Ramos (cell line): ENCODE data around the gene F7.

ENCODE experiments used
- in situ Hi-C: fragments of 300-500 bp; cut with MboI; formaldehyde crosslinking; loops from one replicate; pipeline ENCODE4 v1.14.3; 2022; ENCODE audit warnings: low sequenced_read_pairs; ENCODE audit not compliant: unreplicated experiment

The F7 gene

GRCh38 chr13:113166266-113166665 is 60.7 kb downstream of the F7 start:
- in situ Hi-C loops, result no loop called here

DNA sequence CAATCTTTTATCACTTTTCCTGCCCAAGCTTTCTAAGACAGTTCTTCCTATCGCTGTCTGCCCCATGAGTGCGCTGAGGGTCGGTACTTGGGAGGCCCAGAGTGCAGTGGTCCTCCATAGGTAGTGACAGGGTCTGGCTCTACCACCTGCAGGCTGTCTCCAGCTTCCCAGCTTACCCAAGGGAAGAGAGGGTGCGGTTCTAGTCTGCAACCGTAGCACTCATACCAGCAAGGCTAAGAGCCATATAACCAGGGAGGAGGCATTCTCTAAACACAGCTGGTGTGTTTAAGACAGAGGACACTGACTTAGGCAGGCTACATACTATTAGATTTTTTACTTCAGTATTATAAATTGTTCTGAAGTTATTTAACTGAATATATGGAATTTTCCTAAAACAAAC is 61.1 kb downstream of the F7 start:
- in situ Hi-C loops, result no loop called here

DNA sequence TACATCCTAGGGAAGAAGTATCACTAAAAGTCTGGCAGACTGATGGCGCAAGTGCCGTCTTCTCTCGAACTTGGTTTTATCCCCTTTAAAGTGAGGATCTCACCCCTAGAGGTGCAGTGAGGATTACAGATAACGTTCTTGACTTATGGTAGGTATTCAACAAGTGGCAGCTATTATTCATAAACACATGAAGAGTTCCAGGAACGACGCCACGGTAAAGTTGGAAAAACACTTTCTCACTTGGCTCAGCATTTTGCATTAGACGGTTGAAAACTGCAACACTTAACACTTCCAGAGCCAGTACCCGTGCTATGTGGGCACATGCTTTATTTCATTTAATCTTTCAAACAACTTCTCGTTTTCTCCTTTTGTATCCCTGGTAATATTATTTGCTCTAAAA is 61.6 kb downstream of the F7 start:
- in situ Hi-C loops, result no loop called here

DNA sequence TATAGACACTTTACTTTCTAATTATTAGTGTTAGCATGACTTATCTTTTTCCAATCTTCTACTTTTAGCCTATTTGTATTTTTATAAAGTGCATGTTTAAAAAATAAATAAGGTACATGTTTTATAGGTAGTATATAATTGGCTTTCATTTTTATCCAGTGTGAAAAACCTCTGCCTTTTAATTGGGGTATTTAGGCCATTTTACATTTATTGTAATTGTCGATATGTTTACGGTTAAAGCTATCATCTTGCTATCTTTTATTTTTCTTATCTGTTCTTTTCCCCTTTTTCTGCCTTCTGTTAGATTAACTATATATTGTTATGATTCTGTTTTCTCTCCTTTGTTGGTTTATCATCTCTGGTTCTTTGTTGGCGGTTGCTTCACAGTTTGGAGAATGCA is 62.0 kb downstream of the F7 start:
- in situ Hi-C loops, result no loop called here

DNA sequence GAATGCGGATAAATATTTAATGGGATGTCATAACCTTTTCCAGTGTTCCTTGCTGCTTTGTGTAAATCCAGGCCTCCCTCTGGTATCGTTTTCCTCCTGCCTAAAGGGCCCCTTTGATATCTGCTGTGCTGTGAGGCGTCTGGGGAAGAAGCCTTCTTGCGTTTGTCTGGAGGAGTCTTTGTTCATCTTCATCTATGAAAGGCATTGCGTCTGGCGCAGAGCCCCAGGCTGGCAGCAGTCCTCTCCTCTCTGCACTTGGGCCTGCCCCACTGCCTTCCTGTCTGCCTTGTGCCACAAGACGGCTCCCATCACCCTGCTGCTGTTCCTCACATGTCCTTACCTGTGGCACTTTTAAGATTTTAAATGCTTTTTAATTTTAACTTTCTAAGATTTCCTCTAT is 62.6 kb downstream of the F7 start:
- in situ Hi-C loops, result no loop called here

DNA sequence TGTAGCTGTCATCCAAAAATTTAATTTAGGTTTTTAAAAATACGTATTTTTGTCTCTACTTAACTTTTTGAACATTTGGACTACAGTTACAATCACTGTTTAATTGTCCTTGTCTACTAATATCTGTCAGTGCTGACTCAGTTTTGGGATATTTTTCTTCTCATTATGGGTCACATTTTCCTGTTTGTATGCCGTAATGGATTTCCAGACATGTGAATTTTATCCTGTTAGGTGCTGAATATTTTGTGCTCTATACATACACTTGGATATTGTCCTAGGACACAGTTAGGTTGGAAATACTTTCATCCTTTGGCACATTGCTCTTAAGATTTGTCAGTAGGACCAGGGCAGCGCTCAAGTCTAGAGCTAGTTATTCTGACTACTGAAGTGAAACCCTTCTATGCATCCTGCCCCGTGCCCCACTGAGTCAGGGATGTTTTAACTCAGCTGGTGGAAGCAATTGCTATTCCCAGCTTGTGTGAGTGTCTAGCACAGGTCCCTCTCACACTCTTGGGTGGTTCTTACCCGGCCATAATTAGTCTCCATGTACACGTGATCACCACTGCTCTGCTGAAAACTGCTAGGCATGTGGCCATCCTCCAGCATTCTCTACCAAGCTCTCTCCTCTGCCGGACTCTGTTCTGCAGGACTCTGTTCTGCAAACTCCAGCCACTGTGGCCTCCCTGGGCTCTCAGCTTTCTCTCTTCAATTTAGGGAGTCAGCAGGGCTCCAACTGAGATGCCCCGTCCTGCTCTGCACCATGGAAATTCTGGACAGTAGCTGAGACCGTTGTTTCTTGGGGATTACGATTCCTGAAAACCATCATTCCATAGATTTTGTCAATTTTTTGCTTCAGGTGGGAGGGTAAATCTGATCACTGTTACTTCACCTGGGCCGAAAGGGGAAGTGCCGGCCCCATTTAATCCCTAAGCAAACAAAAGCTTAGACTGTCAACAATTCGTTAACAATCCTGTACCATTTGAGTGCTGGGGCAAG is 64.0 kb downstream of the F7 start:
- in situ Hi-C loops, result no loop called here
